ENCODE measurements around the gene EEF2K.

The EEF2K gene

GRCh38 chr16:22235839-22236745 is 30.0 kb downstream of the EEF2K start:
- no peak for TF ChIP-seq GATA2 (IDR thresholded peaks at IDR 0.05; ENCODE audit: low read depth, low read length)
- no peak for TF ChIP-seq GATA3 (IDR thresholded peaks at IDR 0.05; ENCODE audit: low read depth, low read length)

GRCh38 chr16:22239131-22239805 is 33.2 kb downstream of the EEF2K start:
- TF ChIP-seq GATA2 (IDR thresholded peaks at IDR 0.05; ENCODE audit: low read depth, low read length) (no peak), GATA3 (IDR thresholded peaks at IDR 0.05; ENCODE audit: low read depth, low read length) (no peak)

GRCh38 chr16:22240023-22240710 is 34.1 kb downstream of the EEF2K start:
- TF ChIP-seq GATA3 (IDR thresholded peaks at IDR 0.05; ENCODE audit: low read depth, low read length) (no peak), GATA2 (IDR thresholded peaks at IDR 0.05; ENCODE audit: low read depth, low read length) (no peak)

GRCh38 chr16:22250522-22250921 is 44.4 kb downstream of the EEF2K start:
- TF ChIP-seq GATA3 (IDR thresholded peaks at IDR 0.05; ENCODE audit: low read depth, low read length) (no peak), GATA2 (IDR thresholded peaks at IDR 0.05; ENCODE audit: low read depth, low read length) (no peak)

GRCh38 chr16:22252317-22252716 is 46.2 kb downstream of the EEF2K start:
- no peak for TF ChIP-seq GATA3 (IDR thresholded peaks at IDR 0.05; ENCODE audit: low read depth, low read length)
- TF ChIP-seq GATA2 (IDR thresholded peaks at IDR 0.05; ENCODE audit: low read depth, low read length): no peak

- TF ChIP-seq GATA2 (IDR thresholded peaks at IDR 0.05; ENCODE audit: low read depth, low read length) (no peak), GATA3 (IDR thresholded peaks at IDR 0.05; ENCODE audit: low read depth, low read length) (no peak)
Observed at GRCh38 chr16:22253272-22253671, 47.2 kb downstream of the EEF2K start.

- TF ChIP-seq GATA2 (IDR thresholded peaks at IDR 0.05; ENCODE audit: low read depth, low read length) (no peak), GATA3 (IDR thresholded peaks at IDR 0.05; ENCODE audit: low read depth, low read length) (no peak)
Observed at GRCh38 chr16:22255335-22255734, 49.3 kb downstream of the EEF2K start.

GRCh38 chr16:22257440-22257839 is 51.4 kb downstream of the EEF2K start:
- TF ChIP-seq GATA3 (IDR thresholded peaks at IDR 0.05; ENCODE audit: low read depth, low read length) (no peak), GATA2 (IDR thresholded peaks at IDR 0.05; ENCODE audit: low read depth, low read length) (no peak)

- no peak for TF ChIP-seq GATA3 (IDR thresholded peaks at IDR 0.05; ENCODE audit: low read depth, low read length)
- no peak for TF ChIP-seq GATA2 (IDR thresholded peaks at IDR 0.05; ENCODE audit: low read depth, low read length)
Observed at GRCh38 chr16:22260490-22260889, 54.4 kb downstream of the EEF2K start.

- TF ChIP-seq GATA2 (IDR thresholded peaks at IDR 0.05; ENCODE audit: low read depth, low read length) (no peak), GATA3 (IDR thresholded peaks at IDR 0.05; ENCODE audit: low read depth, low read length) (no peak)
Observed at GRCh38 chr16:22262460-22262859, 56.4 kb downstream of the EEF2K start.

- TF ChIP-seq GATA3 (IDR thresholded peaks at IDR 0.05; ENCODE audit: low read depth, low read length): no peak
- TF ChIP-seq GATA2 (IDR thresholded peaks at IDR 0.05; ENCODE audit: low read depth, low read length): peak; percentile 49; the same call in 1 of the 2 replicates
Observed at GRCh38 chr16:22264786-22265185, 58.7 kb downstream of the EEF2K start.

- peak; percentile 59 for TF ChIP-seq GATA2 (IDR thresholded peaks at IDR 0.05; ENCODE audit: low read depth, low read length)
- no peak for TF ChIP-seq GATA3 (IDR thresholded peaks at IDR 0.05; ENCODE audit: low read depth, low read length)
Observed at GRCh38 chr16:22265351-22265750, 59.3 kb downstream of the EEF2K start.

- TF ChIP-seq GATA3 (IDR thresholded peaks at IDR 0.05; ENCODE audit: low read depth, low read length) (no peak), GATA2 (IDR thresholded peaks at IDR 0.05; ENCODE audit: low read depth, low read length) (no peak)
Observed at GRCh38 chr16:22266546-22266945, 60.5 kb downstream of the EEF2K start.

- TF ChIP-seq GATA2 (IDR thresholded peaks at IDR 0.05; ENCODE audit: low read depth, low read length): no peak
- no peak for TF ChIP-seq GATA3 (IDR thresholded peaks at IDR 0.05; ENCODE audit: low read depth, low read length)
Observed at GRCh38 chr16:22267764-22268163, 61.7 kb downstream of the EEF2K start.
